H1 (cell line): ENCODE results near the gene PRKAR1B. TPM values are rescaled to one million over a fixed set of nuclear protein-coding genes. Genes with fewer than 3 reads are reported as not detected.

Source experiments
- HDAC6 ChIP-seq: IDR thresholded peaks from one replicate; pipeline ENCODE4 v1.7.1; 2012; ENCODE audit warnings: low read depth, mild to moderate bottlenecking, inconsistent platforms, low read length, moderate library complexity
- NRF1 ChIP-seq: IDR thresholded peaks from 2 replicates; pipeline ENCODE4 v1.6.1; 2011; ENCODE audit warnings: mild to moderate bottlenecking, low read depth, low read length, improper control_type of control experiment
- PHF8 ChIP-seq: fragments of 200-600 bp; sonication (generic); conservative IDR thresholded peaks from 2 replicates; pipeline ENCODE4 v1.7.1; 2012; ENCODE audit warnings: low read depth, mild to moderate bottlenecking, inconsistent platforms, low read length, moderate library complexity
- TAF1 ChIP-seq: IDR thresholded peaks from 2 replicates; pipeline ENCODE4 v1.6.1; 2011; ENCODE audit warnings: mild to moderate bottlenecking, low read depth, low read length
- YY1 ChIP-seq: IDR thresholded peaks from 2 replicates; pipeline ENCODE4 v1.6.1; 2011; ENCODE audit warnings: low read depth, mild to moderate bottlenecking, low read length
- polyA plus RNA-seq, 7 experiments: library from polyadenylated mRNA; depleted of rRNA in 3 of 7; stranded (reverse) in 5 of 7; unstranded in 2 of 7; fragments of >200 nt in 5 of 7; fragments of 200-250 nt in 2 of 7; gene quantifications; 1 replicate in 5 of 7; 2 replicates in 1 of 7; 4 replicates in 1 of 7; pipeline versions ENCODE4 v1.2.1 to v1.2.3, GENCODE V29; 2011 to 2013; ENCODE audit warnings: missing spikeins in 2 of 7, mixed read lengths in 2 of 7
- total RNA-seq: library from RNA; stranded (reverse); fragmentation: NEBNext Ultra II Directional; extraction: Animal tissue kit (Norgen Biotek cat#: 25700); gene quantifications from 2 replicates; pipeline ENCODE4 v1.2.1, GENCODE V29; 2021

Gene PRKAR1B
- total and polyA plus RNA-seq, 2 of the 8 experiments (the other 6 are each of a cell fraction or from before 2014, with no cell fraction given), result 12.3 to 55.7 TPM

GRCh38 chr7:630111-630511 is 97.0 kb downstream of the PRKAR1B start (continued):
- TF ChIP-seq TAF1, result no peak
- TF ChIP-seq PHF8, result no peak
- TF ChIP-seq YY1, result no peak
- no peak for TF ChIP-seq HDAC6
- no peak for TF ChIP-seq NRF1
